LoVo (cell line): ENCODE measurements around the gene TCIRG1.

Experiments
- DNase-seq: peaks from one replicate; pipeline ENCODE4 v3.0.0-alpha.2; 2016; ENCODE audit warnings: low spot score

Gene TCIRG1

GRCh38 chr11:68006606-68007166 lies 32.1 kb upstream of the TCIRG1 start:
- no peak for DNase-seq

DNA sequence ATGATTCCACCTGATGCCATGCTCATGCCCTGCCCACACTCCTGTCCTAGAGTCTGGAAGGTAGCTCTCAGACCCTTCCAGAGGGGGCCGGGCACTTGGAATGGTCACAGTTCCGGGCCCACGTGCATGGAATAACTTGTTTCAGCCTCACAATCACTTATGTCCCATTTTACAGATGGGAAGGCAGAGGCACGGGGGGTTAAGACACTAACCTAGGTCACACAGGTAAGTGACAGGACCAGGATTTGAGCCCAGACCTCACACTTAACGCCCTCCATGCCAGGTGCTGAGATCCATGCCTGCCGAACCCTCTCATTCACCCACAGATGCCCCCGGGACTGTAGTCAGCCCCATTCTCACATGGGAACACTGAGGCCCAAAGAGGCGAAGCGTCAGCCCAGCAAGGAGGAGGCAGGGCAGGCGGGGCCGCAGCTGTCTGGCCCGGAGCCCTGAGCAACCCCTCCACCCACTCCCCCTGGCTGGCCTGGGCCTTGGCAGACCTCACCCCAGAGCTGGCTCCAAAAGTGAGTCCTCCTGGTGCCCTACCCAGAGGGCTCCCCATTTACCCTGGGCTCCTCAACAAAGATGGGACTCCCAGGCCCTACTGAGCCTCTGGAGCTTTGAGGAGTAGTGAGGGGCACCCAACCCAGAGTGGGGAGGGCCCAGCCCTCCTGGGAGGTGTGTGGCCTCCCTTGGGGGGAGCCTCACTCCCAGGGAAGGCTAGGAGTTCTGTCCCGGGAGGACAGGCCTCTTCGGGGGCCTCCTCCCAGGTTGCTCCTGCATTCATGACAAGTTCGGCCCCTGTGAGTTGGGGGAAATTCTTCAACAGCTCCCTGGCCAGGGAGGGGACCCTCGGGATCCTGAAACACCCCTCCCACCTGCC lies 31.1 kb upstream of the TCIRG1 start:
- DNase-seq: no peak

DNA sequence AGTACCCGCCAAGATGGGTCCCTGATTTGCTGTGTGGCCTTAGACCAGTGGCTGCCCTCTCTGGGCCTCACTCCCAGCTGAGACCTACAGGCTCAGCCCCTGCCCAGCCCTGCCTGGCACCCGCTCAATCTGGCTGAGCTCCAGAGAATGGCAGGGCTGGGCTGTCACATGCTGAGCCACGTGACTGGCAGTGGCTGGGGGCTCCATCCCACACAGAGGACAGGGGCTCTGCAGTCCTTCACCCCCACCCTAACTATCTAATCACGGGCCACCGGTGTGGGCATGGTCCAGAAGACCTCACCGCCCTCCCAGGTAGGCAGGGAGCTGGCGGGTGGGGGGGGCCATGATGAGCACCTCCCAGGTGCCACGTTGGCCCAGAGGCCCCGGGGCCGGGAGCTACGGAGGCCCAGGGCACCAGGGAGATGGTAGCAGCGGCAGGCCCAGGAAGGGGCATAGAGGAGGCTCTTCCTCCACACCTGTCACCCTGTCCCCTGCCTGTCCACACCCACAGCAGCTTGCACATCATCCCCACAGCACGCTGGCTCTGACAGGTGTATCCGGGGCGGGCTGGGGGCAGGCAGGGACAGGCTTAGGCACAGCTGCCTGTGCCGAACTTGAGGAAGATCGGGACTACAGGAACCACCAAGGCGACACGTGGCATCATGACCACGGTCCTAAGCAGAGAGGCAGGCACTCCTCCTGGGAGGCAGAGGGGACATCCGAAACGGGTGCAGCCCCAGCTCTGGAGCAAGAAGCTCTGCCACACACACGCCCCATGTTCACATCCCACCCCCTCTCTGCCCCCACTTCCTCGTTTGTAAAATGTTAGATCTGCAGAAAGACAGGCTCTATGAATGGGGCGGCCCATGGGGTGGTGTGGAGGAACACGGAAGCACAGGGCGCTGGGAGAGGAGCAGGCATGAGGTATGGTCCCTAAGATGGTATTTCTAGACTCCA lies 30.2 kb upstream of the TCIRG1 start:
- no peak for DNase-seq

DNA sequence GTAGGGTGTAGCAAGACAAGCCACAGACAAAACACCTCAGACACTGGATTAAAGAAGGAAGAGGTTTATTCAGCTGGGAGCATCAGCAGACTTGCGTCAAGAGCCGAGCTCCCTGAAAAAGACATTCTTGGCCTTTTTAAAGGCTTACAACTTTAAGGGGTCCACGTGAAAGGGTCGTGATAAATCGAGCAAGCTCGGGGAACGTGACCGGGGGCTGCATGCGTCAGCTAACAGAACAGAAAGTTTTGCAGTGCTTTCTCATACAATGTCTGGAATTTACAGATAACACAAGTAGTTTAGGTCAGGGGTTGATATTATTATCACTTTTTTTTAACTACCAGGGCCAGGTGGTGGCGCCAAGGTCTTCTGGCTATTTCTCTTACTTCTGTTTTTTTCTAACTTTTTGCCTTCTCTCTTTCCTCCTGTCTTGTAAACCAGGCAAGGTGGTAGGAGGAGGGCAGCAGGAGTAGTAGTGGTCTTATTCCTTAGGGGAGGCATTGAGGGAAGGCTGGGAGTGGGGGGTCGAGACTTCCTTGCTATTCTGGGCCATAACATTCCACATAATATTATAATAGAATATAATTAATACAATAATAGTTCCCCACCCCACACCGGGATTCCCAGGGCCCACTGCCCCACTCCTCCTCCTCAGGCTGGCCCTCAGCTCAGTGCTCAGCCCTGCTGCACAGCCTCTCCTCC lies 29.3 kb upstream of the TCIRG1 start:
- no peak for DNase-seq

DNA sequence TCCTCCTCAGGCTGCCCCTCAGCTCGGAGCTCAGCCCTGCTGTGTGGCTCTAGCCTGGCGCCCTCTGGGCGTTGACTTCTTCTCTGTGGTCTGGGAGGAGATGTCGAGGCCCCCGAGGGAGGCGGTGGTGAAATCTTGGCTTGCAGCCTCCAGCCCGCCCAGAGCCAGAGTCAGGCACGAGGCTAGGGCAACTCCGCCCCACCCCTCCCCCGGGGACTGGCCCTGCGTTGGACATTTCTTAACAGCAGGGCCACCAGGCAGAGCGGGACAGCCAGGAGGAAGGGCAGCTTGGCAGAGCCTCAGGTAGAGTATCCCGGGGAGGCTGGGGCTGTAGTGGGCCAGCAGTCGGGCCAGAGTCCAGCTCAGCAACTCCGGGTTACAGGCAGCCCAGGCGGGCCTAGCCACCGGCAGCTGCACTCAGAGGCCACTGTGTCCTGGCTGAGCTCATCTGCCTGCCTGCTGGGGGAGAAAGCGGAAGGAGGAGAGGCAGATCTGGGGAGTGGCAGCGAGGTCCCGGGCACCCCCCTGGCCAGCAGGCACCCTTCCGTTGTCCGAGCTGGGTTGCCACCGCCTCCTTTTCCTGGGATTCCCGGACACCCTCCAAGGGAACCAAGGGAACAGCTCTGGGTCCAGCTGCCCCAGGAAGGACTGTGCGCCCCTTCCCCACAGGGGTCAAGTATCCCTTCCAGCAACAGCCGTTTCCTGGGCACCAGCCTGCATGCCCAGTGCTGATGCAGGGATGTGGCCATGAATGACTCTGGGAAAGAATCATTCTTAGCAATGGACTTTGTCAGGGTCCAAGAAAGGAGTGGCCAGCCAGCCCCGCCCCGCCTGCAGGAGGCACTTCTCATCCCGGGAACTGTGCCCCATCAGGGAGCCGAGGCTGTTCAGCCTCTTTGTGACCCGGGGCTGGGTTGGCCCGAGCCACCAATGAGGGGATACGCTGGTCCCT lies 28.5 kb upstream of the TCIRG1 start, which contains the start of gene ALDH3B1:
Gene ALDH3B1 (plus strand): TSS at position 238 of the 952 bp plus-strand sequence. CDS start 4,971 bp downstream, outside the sequence.
- peak; percentile 88 for DNase-seq

DNA sequence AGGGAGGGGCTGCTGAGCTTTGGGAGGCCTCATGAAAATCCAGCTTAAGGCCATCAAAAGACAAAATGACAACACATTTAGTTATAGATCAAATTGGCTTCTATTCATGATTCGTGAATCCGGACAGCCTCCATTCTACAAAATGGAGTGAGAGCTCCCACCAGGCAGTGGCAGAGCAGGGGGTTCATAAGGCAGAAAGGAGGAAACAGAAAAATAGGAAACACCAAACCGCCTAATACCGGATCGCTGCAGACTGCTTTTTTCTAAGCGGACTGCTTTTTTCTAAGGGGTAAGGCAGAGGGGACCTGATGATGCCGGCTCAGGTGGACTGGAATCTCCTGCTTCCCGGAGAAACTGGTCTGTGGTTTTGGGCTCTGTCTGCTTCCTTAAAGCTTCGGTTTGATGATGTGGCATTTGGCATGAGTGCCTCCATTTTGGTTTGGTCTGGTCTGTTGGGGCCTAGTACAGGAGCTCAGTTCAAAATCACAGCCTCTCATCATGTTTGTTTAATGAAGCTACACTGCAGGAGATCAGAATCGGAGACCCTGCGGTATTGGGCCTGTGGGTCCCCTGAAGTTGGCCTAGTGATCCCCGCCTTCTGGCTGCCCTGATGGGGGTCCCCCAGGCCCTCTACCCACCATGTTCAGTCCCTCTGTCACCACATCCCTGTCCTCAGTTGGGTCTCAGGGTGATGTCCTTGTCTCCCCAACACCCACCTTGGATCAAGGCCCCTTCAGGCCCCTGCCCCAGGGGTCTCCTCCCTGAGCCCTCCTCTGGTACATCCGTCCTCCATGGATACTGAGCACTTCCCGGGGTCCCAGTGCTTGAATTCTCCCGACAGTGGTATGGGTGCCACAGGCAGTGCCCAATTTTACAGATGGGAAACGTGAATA lies 27.5 kb upstream of the TCIRG1 start:
- no peak for DNase-seq

- DNase-seq: no peak
These were observed 26.6 kb upstream of the TCIRG1 start for GRCh38 chr11:68012044-68012842.

DNA sequence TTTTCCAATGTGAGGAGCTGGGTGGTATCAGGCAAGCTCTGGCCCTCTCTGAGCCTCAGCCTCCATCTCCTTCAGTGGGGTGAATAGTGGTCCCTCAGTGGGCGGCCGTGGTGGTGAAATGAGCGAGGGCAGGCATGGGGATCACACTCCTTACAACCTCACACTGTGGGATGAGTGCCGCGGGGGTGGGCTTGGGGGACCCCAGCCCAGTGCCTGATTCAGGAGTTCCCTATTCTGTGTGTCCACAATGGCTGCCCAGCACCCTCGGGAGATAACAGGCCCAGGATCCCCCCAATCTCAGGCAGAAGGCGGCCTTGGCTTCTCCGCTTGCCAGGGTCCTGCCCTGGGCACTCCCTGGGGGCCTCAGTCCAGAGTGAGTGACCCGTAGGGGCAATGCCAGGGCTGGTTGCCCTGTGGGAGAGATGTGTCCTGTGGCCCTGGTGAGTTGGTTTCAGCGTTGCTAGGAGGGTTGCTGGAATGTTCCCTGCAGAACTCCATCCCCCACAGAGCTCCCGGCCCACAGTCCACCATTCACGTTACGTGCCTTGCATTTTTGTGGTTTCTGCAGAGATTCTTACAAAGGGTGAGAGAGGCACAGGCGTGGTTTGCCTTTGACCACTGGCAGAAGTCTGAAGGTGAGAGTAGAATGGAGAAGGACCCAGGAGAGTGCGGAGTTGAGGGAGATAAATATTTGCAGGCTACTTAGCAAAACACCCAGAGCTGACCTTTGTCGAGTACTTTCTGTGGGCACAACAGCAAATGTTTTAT lies 25.8 kb upstream of the TCIRG1 start:
- DNase-seq: peak; percentile 91

DNA sequence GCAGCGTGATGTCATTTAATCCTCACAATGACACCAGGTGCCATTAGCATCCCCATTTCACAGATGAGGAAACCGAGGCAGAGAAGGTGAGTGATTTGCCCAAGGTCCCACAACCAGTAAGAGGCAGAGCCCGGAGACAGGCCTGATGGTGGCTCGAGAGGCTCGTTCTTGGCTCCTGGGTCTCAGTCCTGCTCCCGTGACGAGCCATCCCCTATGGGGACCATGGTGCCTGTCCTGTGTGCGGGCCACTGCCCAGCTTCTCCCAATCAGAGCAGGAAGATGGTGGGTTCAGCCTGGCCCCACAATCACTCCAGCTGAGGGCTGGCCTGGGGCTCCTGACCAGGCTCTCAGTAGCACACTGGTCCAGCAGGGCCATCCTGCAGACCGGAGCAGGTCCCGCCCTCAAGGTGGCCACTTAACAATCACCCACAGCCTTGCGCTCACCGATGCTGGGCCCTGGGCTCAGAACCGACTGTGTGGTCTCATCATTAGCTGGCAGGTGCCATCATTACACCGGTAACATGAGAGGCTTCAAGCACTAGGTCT lies 25.1 kb upstream of the TCIRG1 start:
- no peak for DNase-seq

- peak; percentile 90 for DNase-seq
These were observed 24.5 kb upstream of the TCIRG1 start for GRCh38 chr11:68014157-68014946.

DNA sequence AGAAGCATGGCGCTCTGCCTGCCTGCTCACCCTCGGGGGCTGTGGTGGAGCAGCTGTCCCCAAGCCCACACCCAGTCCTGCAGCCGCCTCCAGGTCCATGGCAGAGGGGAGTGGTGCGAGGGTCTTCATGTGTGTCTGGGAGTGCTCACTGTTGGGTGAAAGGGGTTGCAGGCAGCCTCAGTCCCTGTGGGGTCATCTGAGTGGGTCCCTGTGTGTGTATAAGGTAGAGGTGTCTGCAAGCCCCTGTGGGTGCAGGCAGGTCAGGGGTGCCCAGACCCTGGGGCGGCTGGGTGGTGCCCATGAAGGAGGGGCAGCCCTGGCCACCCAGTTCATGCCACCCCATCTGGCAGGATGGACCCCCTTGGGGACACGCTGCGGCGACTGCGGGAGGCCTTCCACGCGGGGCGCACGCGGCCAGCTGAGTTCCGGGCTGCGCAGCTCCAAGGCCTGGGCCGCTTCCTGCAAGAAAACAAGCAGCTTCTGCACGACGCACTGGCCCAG lies 23.8 kb upstream of the TCIRG1 start:
- no peak for DNase-seq

- DNase-seq: no peak
These were observed 23.4 kb upstream of the TCIRG1 start for GRCh38 chr11:68015467-68015866.

DNA sequence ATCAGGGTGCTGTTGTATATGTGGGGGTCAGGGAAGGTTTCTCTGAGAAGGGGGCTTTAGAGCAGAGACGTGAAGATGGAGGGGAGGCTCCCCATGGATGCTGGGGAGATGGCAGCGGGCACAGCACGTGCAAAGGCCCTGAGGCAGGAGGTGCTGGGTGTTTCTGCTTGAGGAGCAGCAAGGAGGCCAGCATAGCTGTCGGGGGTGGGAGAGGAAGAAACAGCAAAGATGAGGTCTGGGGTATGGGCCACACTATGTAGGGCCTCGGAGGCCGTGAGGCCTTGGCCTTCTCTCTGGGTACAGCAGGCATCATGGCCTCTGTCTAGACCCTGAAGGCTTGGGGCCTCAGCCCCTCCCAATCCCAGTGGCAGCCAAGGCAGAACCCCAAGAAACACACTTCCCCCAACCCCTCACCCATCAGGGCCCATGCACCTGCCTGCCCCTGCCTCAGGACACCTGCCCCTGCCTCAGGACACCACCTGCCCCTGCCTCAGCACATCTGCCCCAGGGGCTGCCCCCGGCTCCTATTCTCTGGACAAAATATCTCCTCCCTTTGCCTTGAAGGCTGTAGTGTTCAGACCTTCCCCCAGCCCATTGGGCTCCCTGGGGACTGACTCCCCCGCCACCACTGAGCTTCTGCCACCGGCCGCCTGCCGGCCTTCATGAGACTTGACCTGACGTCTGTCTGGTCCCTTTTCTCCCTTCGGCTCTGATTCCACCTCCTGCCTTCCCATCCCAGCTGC lies 22.5 kb upstream of the TCIRG1 start:
- DNase-seq: no peak

GRCh38 chr11:68016904-68017817 lies 21.7 kb upstream of the TCIRG1 start:
- no peak for DNase-seq
